ENCODE data around the gene SLA2. TPM values are rescaled to one million over a fixed set of nuclear protein-coding genes. Genes with fewer than 3 reads are reported as not detected.
"Not testable (repeated sequence)": the region's sequence is repeated elsewhere in the genome, so short reads cannot be mapped to it uniquely, and the experiment has no call there.

Gene SLA2
- total and polyA plus RNA-seq, 8 donors = 0.87 to 1.8 (median 1.1) TPM

DNA sequence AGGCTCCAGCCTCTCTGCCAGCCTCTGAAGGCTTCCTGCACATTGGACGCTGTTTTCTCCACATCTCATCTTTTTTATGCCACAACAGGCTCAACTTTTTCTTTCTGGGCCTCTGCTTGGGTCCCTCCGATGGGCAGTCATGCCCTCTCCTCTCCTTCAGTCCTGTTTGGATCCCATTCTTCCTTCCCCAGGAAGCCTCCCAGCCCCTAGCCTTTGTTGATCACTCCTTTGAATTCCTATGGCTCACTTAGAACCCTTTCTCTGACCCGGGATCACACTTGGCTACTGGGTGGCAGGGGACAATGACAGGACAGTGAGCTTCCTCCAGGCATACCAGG is 4.5 kb downstream of the SLA2 start:
- H3K27ac ChIP-seq = no peak overlapping the region
- intact Hi-C loops (cut with DNase I) = no loop called here
- no peak for DNase-seq
- peaks cover 0 to 6% of the 10 kb centered on the region in 2 donors for H3K4me1 ChIP-seq
- no peak for ATAC-seq
- H3K4me3 ChIP-seq = no peak overlapping the region
- H3K27me3 ChIP-seq = no peaks in the 10 kb centered on the region
- H3K36me3 ChIP-seq = no peaks in the 10 kb centered on the region
- H3K9me3 ChIP-seq = no peaks in the 10 kb centered on the region
- TF ChIP-seq, protein P1, sequence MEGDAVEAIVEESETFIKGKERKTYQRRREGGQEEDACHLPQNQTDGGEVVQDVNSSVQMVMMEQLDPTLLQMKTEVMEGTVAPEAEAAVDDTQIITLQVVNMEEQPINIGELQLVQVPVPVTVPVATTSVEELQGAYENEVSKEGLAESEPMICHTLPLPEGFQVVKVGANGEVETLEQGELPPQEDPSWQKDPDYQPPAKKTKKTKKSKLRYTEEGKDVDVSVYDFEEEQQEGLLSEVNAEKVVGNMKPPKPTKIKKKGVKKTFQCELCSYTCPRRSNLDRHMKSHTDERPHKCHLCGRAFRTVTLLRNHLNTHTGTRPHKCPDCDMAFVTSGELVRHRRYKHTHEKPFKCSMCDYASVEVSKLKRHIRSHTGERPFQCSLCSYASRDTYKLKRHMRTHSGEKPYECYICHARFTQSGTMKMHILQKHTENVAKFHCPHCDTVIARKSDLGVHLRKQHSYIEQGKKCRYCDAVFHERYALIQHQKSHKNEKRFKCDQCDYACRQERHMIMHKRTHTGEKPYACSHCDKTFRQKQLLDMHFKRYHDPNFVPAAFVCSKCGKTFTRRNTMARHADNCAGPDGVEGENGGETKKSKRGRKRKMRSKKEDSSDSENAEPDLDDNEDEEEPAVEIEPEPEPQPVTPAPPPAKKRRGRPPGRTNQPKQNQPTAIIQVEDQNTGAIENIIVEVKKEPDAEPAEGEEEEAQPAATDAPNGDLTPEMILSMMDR (IDR thresholded peaks at IDR 0.05) = no peak

DNA sequence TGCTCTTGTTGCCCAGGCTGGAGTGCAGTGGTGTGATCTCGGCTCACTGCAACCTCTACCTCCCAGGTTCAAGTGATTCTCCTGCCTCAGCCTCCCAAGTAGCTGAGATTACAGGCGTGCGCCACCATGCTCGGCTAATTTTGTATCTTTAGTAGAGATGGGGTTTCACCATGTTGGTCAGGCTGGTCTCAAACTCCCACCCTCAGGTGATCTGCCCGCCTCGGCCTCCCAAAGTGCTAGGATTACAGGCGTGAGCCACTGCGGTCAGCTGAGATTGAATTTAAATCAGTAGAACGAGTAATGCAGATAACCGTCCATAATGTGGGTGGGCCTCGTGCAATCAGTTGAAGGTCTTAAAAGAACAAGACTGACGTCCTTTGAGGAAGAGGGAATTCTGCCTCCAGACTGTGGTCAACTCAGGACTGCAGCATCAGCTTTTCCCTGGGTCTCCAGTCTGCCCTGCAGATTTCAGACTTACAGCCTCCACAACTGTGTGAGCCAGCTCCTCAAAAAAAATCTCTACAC is 7.1 kb downstream of the SLA2 start:
- H3K4me3 ChIP-seq; DNase-seq; ATAC-seq; H3K27ac ChIP-seq; H3K4me1 ChIP-seq; H3K27me3 ChIP-seq; H3K9me3 ChIP-seq; H3K36me3 ChIP-seq; intact Hi-C loops (cut with DNase I): not testable (repeated sequence)

DNA sequence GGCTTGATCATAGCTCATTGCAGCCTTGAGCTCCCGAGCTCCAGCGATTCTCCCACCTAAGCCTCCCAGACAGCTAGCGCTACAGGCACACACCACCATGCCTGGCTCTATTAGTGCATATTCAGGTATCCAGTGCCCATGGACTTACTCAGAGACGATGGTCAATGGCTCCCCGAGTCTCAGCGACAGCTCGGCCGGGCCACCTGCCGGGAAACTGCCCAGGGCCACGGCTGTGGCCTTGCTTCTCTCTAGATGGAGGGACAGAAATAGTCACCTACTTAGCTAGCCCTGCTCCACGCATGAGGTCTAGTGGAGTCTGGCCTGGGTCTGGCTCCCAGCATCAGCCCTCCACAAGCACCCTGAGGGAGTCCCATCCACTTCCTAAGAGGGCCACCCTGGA is 11.7 kb downstream of the SLA2 start:
- DNase-seq = no peak
- no peak overlapping the region for H3K4me3 ChIP-seq
- peaks cover 0 to 11% of the 10 kb centered on the region in 2 donors for H3K4me1 ChIP-seq
- H3K27ac ChIP-seq = no peak overlapping the region
- H3K9me3 ChIP-seq = no peaks in the 10 kb centered on the region
- ATAC-seq = no peak
- TF ChIP-seq, protein P1 (IDR thresholded peaks at IDR 0.05) = no peak
- H3K27me3 ChIP-seq = no peaks in the 10 kb centered on the region
- intact Hi-C loops (cut with DNase I) = no loop called here
- H3K36me3 ChIP-seq = no peaks in the 10 kb centered on the region

DNA sequence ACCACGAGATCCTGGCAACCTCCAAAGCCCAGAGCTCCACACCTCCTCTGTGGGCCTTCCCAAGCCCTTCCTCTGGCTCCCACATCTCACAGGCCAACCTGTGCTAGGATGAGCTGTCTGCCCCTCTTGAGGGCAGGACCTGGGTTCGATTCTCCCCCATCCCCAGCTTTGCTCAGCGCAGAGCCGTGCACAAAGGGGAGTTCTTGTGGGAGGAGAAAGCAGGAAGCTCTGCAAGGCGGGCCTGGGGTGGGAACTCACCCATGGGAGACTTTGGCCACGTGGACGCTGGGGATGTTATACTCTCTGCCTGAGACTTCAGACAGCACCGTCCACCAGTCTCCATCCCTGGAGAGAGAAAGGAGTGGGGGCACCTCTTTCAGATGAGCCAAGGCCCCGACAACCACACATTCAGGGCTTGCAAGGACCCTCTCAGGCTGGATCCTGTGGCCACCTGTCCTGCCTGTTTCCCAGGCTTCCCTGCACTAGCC is 12.7 kb downstream of the SLA2 start:
- H3K4me1 ChIP-seq = peaks cover 0 to 11% of the 10 kb centered on the region in 2 donors
- H3K36me3 ChIP-seq = no peaks in the 10 kb centered on the region
- DNase-seq = no peak
- no peaks in the 10 kb centered on the region for H3K27me3 ChIP-seq
- TF ChIP-seq, protein P1 (IDR thresholded peaks at IDR 0.05) = no peak
- intact Hi-C loops (cut with DNase I) = no loop called here
- no peak for ATAC-seq
- no peak overlapping the region for H3K4me3 ChIP-seq
- H3K9me3 ChIP-seq = no peaks in the 10 kb centered on the region
- no peak overlapping the region for H3K27ac ChIP-seq

DNA sequence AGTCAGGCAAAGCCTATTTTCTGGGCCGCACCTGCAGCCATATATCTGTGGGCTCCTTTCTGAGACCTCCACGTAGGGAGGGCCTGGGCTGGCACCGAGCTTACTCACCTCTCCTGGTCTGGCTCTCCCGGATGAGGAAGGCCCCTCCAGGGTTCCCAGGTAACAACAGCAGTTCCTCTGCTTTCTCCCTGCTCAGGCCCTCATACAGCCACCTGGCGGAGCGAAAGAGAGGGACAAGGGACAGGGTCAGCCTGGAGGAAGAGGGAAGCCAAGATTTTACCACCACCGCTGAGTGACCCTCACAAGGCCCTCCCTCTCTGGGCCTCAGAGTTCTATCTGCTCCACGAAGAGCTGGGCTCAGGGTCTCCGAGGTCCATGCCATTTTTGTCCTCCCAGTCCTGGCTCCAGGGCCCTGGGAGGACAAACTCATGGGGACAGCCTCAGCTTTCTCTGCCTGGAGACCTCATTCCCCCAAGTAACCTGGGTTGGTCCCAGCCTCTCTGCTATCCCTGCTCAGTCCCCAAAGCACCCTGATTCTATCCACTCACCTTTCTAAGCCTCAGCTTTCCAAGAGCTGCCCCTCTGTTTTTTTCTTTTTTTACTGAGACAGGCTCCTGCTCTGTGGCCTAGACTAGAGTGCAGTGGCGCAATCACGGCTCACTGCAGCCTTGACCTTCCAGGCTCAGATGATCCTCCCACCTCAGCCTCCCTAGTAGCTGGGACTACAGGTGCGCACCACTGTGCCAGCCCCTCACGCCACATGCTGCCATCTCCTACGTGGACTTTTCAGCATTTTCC is 13.3 kb downstream of the SLA2 start:
- Histone ChIP-seq H3K4me3 (no peak overlapping the region), H3K27me3 (no peaks in the 10 kb centered on the region), H3K27ac (no peak overlapping the region), H3K4me1 (peaks cover 0 to 11% of the 10 kb centered on the region in 2 donors), H3K36me3 (no peaks in the 10 kb centered on the region), H3K9me3 (no peaks in the 10 kb centered on the region)
- ATAC-seq (no peak), DNase-seq (no peak)
- intact Hi-C loops (cut with DNase I) = no loop called here
- TF ChIP-seq, protein P1 (IDR thresholded peaks at IDR 0.05) = no peak
